ENCODE measurements around the gene LRRC4. TPM values are rescaled to one million over a fixed set of nuclear protein-coding genes. Genes with fewer than 3 reads are reported as not detected.

Gene LRRC4
- total and polyA plus RNA-seq, 8 donors: 5.7 to 24.4 (median 13.8) TPM

DNA sequence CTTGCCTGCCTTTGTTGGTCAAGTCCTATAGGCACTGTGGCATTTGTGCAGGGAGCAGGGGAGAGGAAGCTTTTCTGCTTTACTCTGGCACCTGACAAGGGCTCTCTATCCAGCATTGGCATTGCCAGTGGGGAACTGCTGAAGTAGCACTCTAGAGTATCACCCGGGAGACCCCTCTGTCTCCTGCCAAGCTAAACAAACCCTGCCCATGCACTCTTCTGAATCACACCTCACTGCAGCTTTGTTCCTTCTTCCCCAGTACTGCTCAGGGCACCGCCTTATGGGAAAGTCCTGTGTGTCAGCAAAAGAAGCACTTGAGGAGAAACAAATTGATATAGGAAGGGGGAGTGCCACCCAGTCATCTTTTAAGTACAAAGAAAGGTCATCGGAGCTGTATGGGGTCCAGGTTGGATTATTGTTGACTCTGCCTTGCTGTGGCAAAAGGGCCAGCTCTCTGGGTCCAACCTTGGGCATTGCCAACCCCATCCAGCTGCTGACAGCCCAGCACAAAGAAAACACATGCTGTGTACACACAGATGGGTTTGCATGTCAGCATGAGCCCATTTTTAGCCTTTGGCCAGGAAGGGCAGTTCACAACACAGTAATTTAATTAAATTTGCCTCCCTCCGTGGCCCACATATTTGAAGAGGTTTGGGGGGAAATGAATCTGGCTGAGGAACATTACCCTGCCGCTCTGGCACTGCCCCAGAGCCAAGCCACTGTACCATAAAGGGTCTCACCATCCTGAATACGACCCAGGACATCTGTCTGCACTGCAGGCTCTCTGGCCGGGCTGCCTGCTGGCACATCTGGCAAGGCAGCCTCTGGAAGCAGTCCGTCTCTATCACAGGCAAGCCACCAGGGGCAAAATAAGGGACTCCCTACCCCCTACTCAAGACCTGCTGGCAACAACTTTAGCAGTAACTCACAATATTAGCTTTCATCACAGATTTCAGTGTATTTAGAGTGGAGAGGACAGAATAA lies 13.1 kb downstream of the LRRC4 start:
- peaks cover 0 to 19% of the 10 kb centered on the region in 2 donors for H3K36me3 ChIP-seq
- H3K27ac ChIP-seq: peak overlapping the region in 1 of 2 donors; percentile 48
- peaks cover 22 to 66% of the 10 kb centered on the region in 2 donors for H3K4me1 ChIP-seq
- H3K4me3 ChIP-seq: no peak overlapping the region
- DNase-seq (peak in 2 of 4 donors; percentile 65 to 77), ATAC-seq (peak; percentile 89)
- no peaks in the 10 kb centered on the region for H3K27me3 ChIP-seq
- TF ChIP-seq CTCF (IDR thresholded peaks at IDR 0.05): no peak
- H3K9me3 ChIP-seq: no peaks in the 10 kb centered on the region
- intact Hi-C loops (cut with DNase I): no loop called here

GRCh38 chr7:128017460-128017859 lies 13.8 kb downstream of the LRRC4 start:
- Histone ChIP-seq H3K4me1 (peaks cover 18 to 59% of the 10 kb centered on the region in 2 donors), H3K9me3 (no peaks in the 10 kb centered on the region), H3K4me3 (no peak overlapping the region), H3K36me3 (peaks cover 0 to 19% of the 10 kb centered on the region in 2 donors), H3K27me3 (no peaks in the 10 kb centered on the region), H3K27ac (peak overlapping the region in 1 of 2 donors; percentile 48)
- DNase-seq: peak in 1 of 4 donors; percentile 29
- ATAC-seq: peak; percentile 60
- intact Hi-C loops (cut with DNase I): no loop called here
- TF ChIP-seq CTCF (IDR thresholded peaks at IDR 0.05): no peak

DNA sequence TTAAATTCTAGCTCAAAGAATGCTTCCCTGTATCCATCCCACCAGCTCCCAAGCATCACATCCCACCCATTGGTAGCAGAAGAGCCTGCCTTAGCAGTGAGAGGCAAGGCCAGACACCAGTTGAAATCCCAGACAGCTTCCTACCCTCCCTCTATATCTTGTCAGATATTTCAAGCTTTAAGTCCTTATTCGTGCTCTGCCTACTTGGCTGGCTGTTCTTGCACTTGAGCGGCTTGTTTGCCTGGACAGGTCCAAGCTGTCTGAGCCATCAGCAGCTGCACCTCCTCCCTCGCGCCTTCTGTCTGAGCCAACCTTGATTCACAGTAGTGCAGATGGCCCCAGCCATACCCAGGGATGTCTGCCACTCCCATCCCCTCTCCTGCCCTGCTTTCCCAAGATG lies 16.4 kb downstream of the LRRC4 start:
- H3K27me3 ChIP-seq: no peaks in the 10 kb centered on the region
- peaks cover 0 to 16% of the 10 kb centered on the region in 2 donors for H3K36me3 ChIP-seq
- no peak overlapping the region for H3K27ac ChIP-seq
- no peaks in the 10 kb centered on the region for H3K9me3 ChIP-seq
- H3K4me1 ChIP-seq: peaks cover 18 to 54% of the 10 kb centered on the region in 2 donors
- ATAC-seq (no peak), DNase-seq (peak in 2 of 4 donors; percentile 32 to 57)
- TF ChIP-seq CTCF (IDR thresholded peaks at IDR 0.05): no peak
- intact Hi-C loops (cut with DNase I): no loop called here
- H3K4me3 ChIP-seq: no peak overlapping the region

DNA sequence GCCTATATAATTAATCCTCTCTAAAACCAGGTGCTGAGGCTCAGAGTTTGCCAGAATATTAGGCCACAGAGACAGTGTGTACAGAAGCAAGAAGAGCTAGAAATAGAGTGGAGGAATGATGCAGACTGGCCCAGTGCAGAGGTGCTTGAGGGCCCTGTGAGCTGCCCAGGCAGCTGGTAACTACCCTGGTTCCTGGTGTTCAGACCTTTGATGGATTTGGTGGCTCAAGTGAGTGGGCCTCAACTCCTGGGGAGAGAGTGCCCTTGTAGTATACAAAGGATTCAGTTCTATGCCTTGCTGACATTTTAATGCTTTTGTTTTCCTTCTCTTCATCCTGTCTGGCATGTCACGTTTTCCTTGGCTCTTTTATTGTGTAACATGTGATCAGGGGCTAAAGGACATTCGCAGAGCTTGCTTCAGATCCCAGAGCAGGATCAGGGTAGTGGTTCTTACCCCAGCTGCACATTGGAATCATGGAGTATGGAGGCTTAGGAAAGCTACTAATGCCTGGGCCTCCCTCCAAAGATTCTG lies 20.0 kb downstream of the LRRC4 start:
- TF ChIP-seq CTCF (IDR thresholded peaks at IDR 0.05): no peak
- ATAC-seq (no peak), DNase-seq (no peak)
- no peak overlapping the region for H3K4me3 ChIP-seq
- intact Hi-C loops (cut with DNase I): no loop called here
- H3K9me3 ChIP-seq: no peaks in the 10 kb centered on the region
- H3K27me3 ChIP-seq: no peaks in the 10 kb centered on the region
- no peak overlapping the region for H3K27ac ChIP-seq
- H3K36me3 ChIP-seq: peaks cover 0 to 37% of the 10 kb centered on the region in 2 donors
- H3K4me1 ChIP-seq: peaks cover 3 to 22% of the 10 kb centered on the region in 2 donors
